Measurements from ENCODE around the gene WWOX. TPM values are rescaled to one million over a fixed set of nuclear protein-coding genes. Genes with fewer than 3 reads are reported as not detected.
A peak's percentile ranks its signal among the peaks of the same experiment; 100 is the strongest.

Gene WWOX
- total RNA-seq, 2 experiments from 2014 or later: 14.3 to 16.5 TPM

- Mint-ChIP-seq H3K4me3 (no peak overlapping the region), H3K4me1 (ENCODE audit: low read depth) (peaks cover 8% of the 10 kb centered on the region), H3K36me3 (peaks cover 1% of the 10 kb centered on the region), H3K27me3 (peaks cover 11% of the 10 kb centered on the region), H3K27ac (no peak overlapping the region), H3K9me3 (no peaks in the 10 kb centered on the region)
- intact Hi-C loops (cut with micrococcal nuclease): loop anchor here (10.0 kb wide), 1 partner anchor 418 kb away; no protein-coding TSS in a partner anchor
- CTCF ChIA-PET: no interaction called here
- POLR2A ChIA-PET: no interaction called here
- no peak for DNase-seq
These were observed 6.7 kb upstream of the WWOX start for GRCh38 chr16:78092758-78093157.

GRCh38 chr16:78094166-78094565 is 5.3 kb upstream of the WWOX start:
- H3K27me3 Mint-ChIP-seq: peaks cover 11% of the 10 kb centered on the region
- intact Hi-C loops (cut with micrococcal nuclease): loop anchor here (10.0 kb wide), 1 partner anchor 419 kb away; no protein-coding TSS in a partner anchor
- ChIA-PET POLR2A (no interaction called here), CTCF (interaction anchor here (1.1 kb wide), 1 partner anchor 34 kb away, joined by 4 read pairs; no protein-coding TSS in a partner anchor)
- DNase-seq: no peak
- no peak overlapping the region for H3K4me3 Mint-ChIP-seq
- peaks cover 20% of the 10 kb centered on the region for H3K4me1 Mint-ChIP-seq (ENCODE audit: low read depth)
- H3K9me3 Mint-ChIP-seq: no peaks in the 10 kb centered on the region
- no peak overlapping the region for H3K27ac Mint-ChIP-seq
- peaks cover 1% of the 10 kb centered on the region for H3K36me3 Mint-ChIP-seq

GRCh38 chr16:78094998-78095397 is 4.5 kb upstream of the WWOX start:
- intact Hi-C loops (cut with micrococcal nuclease): loop anchor here (5.0 to 10.0 kb wide), 2 partner anchors 420 to 788 kb away; no protein-coding TSS in a partner anchor
- no peak overlapping the region for H3K27ac Mint-ChIP-seq
- H3K9me3 Mint-ChIP-seq: no peaks in the 10 kb centered on the region
- POLR2A ChIA-PET: no interaction called here
- peaks cover 11% of the 10 kb centered on the region for H3K27me3 Mint-ChIP-seq
- H3K4me3 Mint-ChIP-seq: no peak overlapping the region
- CTCF ChIA-PET: no interaction called here
- peaks cover 1% of the 10 kb centered on the region for H3K36me3 Mint-ChIP-seq
- H3K4me1 Mint-ChIP-seq (ENCODE audit: low read depth): peaks cover 20% of the 10 kb centered on the region
- no peak for DNase-seq

- Mint-ChIP-seq H3K4me3 (no peak overlapping the region), H3K9me3 (no peaks in the 10 kb centered on the region), H3K27me3 (peaks cover 11% of the 10 kb centered on the region), H3K27ac (no peak overlapping the region), H3K4me1 (ENCODE audit: low read depth) (peaks cover 28% of the 10 kb centered on the region), H3K36me3 (peaks cover 1% of the 10 kb centered on the region)
- ChIA-PET POLR2A (no interaction called here), CTCF (interaction anchor here (0.9 kb wide), 1 partner anchor 92 kb away, joined by 3 read pairs; no protein-coding TSS in a partner anchor)
- intact Hi-C loops (cut with micrococcal nuclease): loop anchor here (5.0 to 10.0 kb wide), 2 partner anchors 422 to 789 kb away; no protein-coding TSS in a partner anchor
- peak; percentile 11 for DNase-seq
These were observed 3.1 kb upstream of the WWOX start for GRCh38 chr16:78096386-78096785.

- Mint-ChIP-seq H3K4me3 (no peak overlapping the region), H3K27ac (no peak overlapping the region), H3K4me1 (ENCODE audit: low read depth) (peaks cover 35% of the 10 kb centered on the region), H3K9me3 (no peaks in the 10 kb centered on the region), H3K27me3 (peaks cover 11% of the 10 kb centered on the region), H3K36me3 (peaks cover 1% of the 10 kb centered on the region)
- intact Hi-C loops (cut with micrococcal nuclease): loop anchor here (5.0 to 10.0 kb wide), 2 partner anchors 423 to 790 kb away; no protein-coding TSS in a partner anchor
- DNase-seq: no peak
- ChIA-PET POLR2A (no interaction called here), CTCF (no interaction called here)
These were observed 1.9 kb upstream of the WWOX start for GRCh38 chr16:78097548-78097947.

GRCh38 chr16:78098087-78098486 is 1.4 kb upstream of the WWOX start:
- no peak overlapping the region for H3K4me3 Mint-ChIP-seq
- H3K27me3 Mint-ChIP-seq: peaks cover 9% of the 10 kb centered on the region
- intact Hi-C loops (cut with micrococcal nuclease): loop anchor here (2.0 to 10.0 kb wide), 4 partner anchors 423 to 1503 kb away; partner anchors contain the start of gene MAF
- ChIA-PET CTCF (no interaction called here), POLR2A (no interaction called here)
- DNase-seq: peak; percentile 55
- H3K27ac Mint-ChIP-seq: no peak overlapping the region
- peaks cover 36% of the 10 kb centered on the region for H3K4me1 Mint-ChIP-seq (ENCODE audit: low read depth)
- no peaks in the 10 kb centered on the region for H3K9me3 Mint-ChIP-seq
- H3K36me3 Mint-ChIP-seq: peaks cover 1% of the 10 kb centered on the region

GRCh38 chr16:78098595-78099270 is 721 bp upstream of the WWOX start:
- peaks cover 38% of the 10 kb centered on the region for H3K4me1 Mint-ChIP-seq (ENCODE audit: low read depth)
- H3K4me3 Mint-ChIP-seq: peak overlapping the region; percentile 86
- peak; percentile 12 for DNase-seq
- H3K36me3 Mint-ChIP-seq: peaks cover 1% of the 10 kb centered on the region
- peak overlapping the region; percentile 91 for H3K27ac Mint-ChIP-seq
- intact Hi-C loops (cut with micrococcal nuclease): loop anchor here (1.0 to 10.0 kb wide), 7 partner anchors 93 to 1502 kb away; partner anchors contain the start of genes MAF and NUDT7
- H3K9me3 Mint-ChIP-seq: no peaks in the 10 kb centered on the region
- H3K27me3 Mint-ChIP-seq: peaks cover 6% of the 10 kb centered on the region
- CTCF ChIA-PET: interaction anchor here (0.9 to 1.6 kb wide), 6 partner anchors 11 to 98 kb away, joined by 3 to 9 read pairs (median 4); no protein-coding TSS in a partner anchor
- POLR2A ChIA-PET: no interaction called here

- Mint-ChIP-seq H3K36me3 (no peaks in the 10 kb centered on the region), H3K27me3 (peaks cover 5% of the 10 kb centered on the region), H3K27ac (peak overlapping the region; percentile 91), H3K4me1 (ENCODE audit: low read depth) (peaks cover 38% of the 10 kb centered on the region), H3K4me3 (peak overlapping the region; percentile 86), H3K9me3 (no peaks in the 10 kb centered on the region)
- POLR2A ChIA-PET: no interaction called here
- intact Hi-C loops (cut with micrococcal nuclease): no loop called here
- no peak for DNase-seq
- CTCF ChIA-PET: interaction anchor here (0.6 to 1.6 kb wide), 10 partner anchors 11 to 1504 kb away, joined by 3 to 9 read pairs (median 4); no protein-coding TSS in a partner anchor
These were observed 636 bp downstream of the WWOX start for GRCh38 chr16:78100112-78100467.

- H3K4me1 Mint-ChIP-seq (ENCODE audit: low read depth): peaks cover 32% of the 10 kb centered on the region
- H3K27ac Mint-ChIP-seq: no peak overlapping the region
- no peak overlapping the region for H3K4me3 Mint-ChIP-seq
- H3K36me3 Mint-ChIP-seq: no peaks in the 10 kb centered on the region
- POLR2A ChIA-PET: no interaction called here
- CTCF ChIA-PET: no interaction called here
- intact Hi-C loops (cut with micrococcal nuclease): no loop called here
- no peak for DNase-seq
- H3K9me3 Mint-ChIP-seq: no peaks in the 10 kb centered on the region
- H3K27me3 Mint-ChIP-seq: no peaks in the 10 kb centered on the region
These were observed 2.7 kb downstream of the WWOX start for GRCh38 chr16:78102122-78102660.

GRCh38 chr16:78102865-78103264 is 3.4 kb downstream of the WWOX start:
- ChIA-PET POLR2A (no interaction called here), CTCF (no interaction called here)
- Mint-ChIP-seq H3K4me3 (no peak overlapping the region), H3K9me3 (no peaks in the 10 kb centered on the region), H3K36me3 (no peaks in the 10 kb centered on the region), H3K4me1 (ENCODE audit: low read depth) (peaks cover 29% of the 10 kb centered on the region), H3K27me3 (no peaks in the 10 kb centered on the region), H3K27ac (no peak overlapping the region)
- intact Hi-C loops (cut with micrococcal nuclease): no loop called here
- DNase-seq: no peak

GRCh38 chr16:78105517-78105916 is 6.1 kb downstream of the WWOX start:
- ChIA-PET CTCF (no interaction called here), POLR2A (no interaction called here)
- Mint-ChIP-seq H3K27me3 (no peaks in the 10 kb centered on the region), H3K36me3 (peaks cover 4% of the 10 kb centered on the region), H3K9me3 (no peaks in the 10 kb centered on the region), H3K4me1 (ENCODE audit: low read depth) (peaks cover 13% of the 10 kb centered on the region), H3K4me3 (no peak overlapping the region), H3K27ac (no peak overlapping the region)
- DNase-seq: no peak
- intact Hi-C loops (cut with micrococcal nuclease): no loop called here

- Mint-ChIP-seq H3K9me3 (no peaks in the 10 kb centered on the region), H3K4me3 (no peak overlapping the region), H3K27ac (no peak overlapping the region), H3K27me3 (no peaks in the 10 kb centered on the region), H3K36me3 (peaks cover 4% of the 10 kb centered on the region), H3K4me1 (ENCODE audit: low read depth) (peaks cover 7% of the 10 kb centered on the region)
- no peak for DNase-seq
- ChIA-PET CTCF (no interaction called here), POLR2A (no interaction called here)
- intact Hi-C loops (cut with micrococcal nuclease): no loop called here
These were observed 7.2 kb downstream of the WWOX start for GRCh38 chr16:78106686-78107085.
